ENCODE data around the gene CNTNAP2.

Gene CNTNAP2

GRCh38 chr7:146296028-146296427, 179.4 kb downstream of the CNTNAP2 start:
- no peak for DNase-seq

- DNase-seq = no peak
These were observed 198.4 kb downstream of the CNTNAP2 start for GRCh38 chr7:146314962-146315361.

- DNase-seq = no peak
These were observed 203.0 kb downstream of the CNTNAP2 start for GRCh38 chr7:146319629-146320028.

- DNase-seq = no peak
These were observed 204.7 kb downstream of the CNTNAP2 start for GRCh38 chr7:146321301-146321700.

GRCh38 chr7:146331369-146331768, 214.8 kb downstream of the CNTNAP2 start:
- DNase-seq = no peak

GRCh38 chr7:146345251-146345650, 228.7 kb downstream of the CNTNAP2 start:
- DNase-seq = no peak

- DNase-seq = no peak
These were observed 229.5 kb downstream of the CNTNAP2 start for GRCh38 chr7:146346096-146346495.

- DNase-seq = no peak
These were observed 238.6 kb downstream of the CNTNAP2 start for GRCh38 chr7:146355216-146355615.

GRCh38 chr7:146359176-146359575, 242.6 kb downstream of the CNTNAP2 start:
- no peak for DNase-seq

- no peak for DNase-seq
These were observed 250.3 kb downstream of the CNTNAP2 start for GRCh38 chr7:146366938-146367337.

- DNase-seq = no peak
These were observed 253.6 kb downstream of the CNTNAP2 start for GRCh38 chr7:146370171-146370570.

GRCh38 chr7:146375170-146375569, 258.6 kb downstream of the CNTNAP2 start:
- no peak for DNase-seq

GRCh38 chr7:146378196-146378595, 261.6 kb downstream of the CNTNAP2 start:
- DNase-seq = no peak

- DNase-seq = no peak
These were observed 270.5 kb downstream of the CNTNAP2 start for GRCh38 chr7:146387140-146387539.

- no peak for DNase-seq
These were observed 272.3 kb downstream of the CNTNAP2 start for GRCh38 chr7:146388928-146389327.

- DNase-seq = no peak
These were observed 276.7 kb downstream of the CNTNAP2 start for GRCh38 chr7:146393346-146393745.

GRCh38 chr7:146397141-146397540, 280.5 kb downstream of the CNTNAP2 start:
- DNase-seq = no peak

- DNase-seq = no peak
These were observed 285.3 kb downstream of the CNTNAP2 start for GRCh38 chr7:146401939-146402338.

GRCh38 chr7:146405737-146406136, 289.1 kb downstream of the CNTNAP2 start:
- no peak for DNase-seq

GRCh38 chr7:146411975-146412374, 295.4 kb downstream of the CNTNAP2 start:
- DNase-seq = no peak

- DNase-seq = no peak
These were observed 296.2 kb downstream of the CNTNAP2 start for GRCh38 chr7:146412781-146413180.

- no peak for DNase-seq
These were observed 297.8 kb downstream of the CNTNAP2 start for GRCh38 chr7:146414373-146414772.

GRCh38 chr7:146414937-146415336, 298.3 kb downstream of the CNTNAP2 start:
- DNase-seq = no peak

GRCh38 chr7:146417176-146417575, 300.6 kb downstream of the CNTNAP2 start:
- no peak for DNase-seq

GRCh38 chr7:146423446-146423845, 306.8 kb downstream of the CNTNAP2 start:
- no peak for DNase-seq

- DNase-seq = no peak
These were observed 307.5 kb downstream of the CNTNAP2 start for GRCh38 chr7:146424084-146424483.

Data from activated CD4-positive, CD25-positive, alpha-beta regulatory T cell (primary cell).